ENCODE data around the gene MPPE1.

Gene MPPE1

DNA sequence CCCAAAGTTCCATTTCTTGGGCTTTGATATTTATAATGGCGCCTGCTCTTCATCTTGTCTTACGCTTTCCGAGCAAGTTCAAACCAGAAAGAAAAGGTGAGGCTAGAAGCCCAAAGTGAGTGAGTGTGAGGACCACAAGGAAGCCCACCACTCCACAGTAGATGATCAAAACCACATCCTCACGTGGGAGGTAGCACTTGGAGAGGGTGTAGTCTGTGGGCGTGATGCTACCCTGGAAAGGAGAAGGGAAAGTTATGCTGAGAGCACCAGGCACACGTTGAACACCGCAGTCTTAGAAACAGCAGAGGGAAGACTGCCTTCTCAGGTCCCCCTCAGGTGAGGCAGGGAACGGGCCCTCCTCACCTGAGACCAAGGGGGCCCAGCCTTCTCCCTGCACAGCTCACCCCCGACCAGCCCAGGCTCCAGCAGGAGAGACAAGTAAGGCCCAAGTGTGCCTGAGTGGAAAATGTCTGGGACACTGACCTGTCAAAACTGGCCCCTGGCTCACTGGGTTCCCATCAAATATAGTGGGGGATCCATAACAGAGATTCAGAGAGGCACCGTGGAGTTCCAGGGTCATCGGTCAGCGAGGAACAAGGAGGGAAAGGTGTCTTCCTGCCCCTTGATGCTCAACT is 23.6 kb downstream of the MPPE1 start:
- no peak for DNase-seq (ENCODE audit: low spot score)

DNA sequence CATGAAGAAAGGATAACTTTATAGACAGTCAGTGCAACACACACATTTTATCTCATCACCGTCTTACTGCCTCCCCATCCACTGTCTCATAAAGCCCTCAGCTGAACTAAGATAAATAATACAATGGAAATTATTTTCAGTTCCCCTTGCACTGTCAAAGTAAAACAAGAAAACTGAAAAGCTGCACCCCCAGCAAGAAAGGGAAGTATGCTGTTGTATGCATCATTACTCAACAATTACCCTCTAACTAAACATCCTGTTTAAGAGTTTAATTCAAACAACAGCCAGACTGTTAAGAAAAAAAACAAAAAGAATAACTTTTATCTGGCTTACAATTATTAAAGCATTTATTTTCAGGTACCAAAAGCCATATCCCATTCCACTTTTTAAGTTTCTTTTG is 25.0 kb downstream of the MPPE1 start:
- DNase-seq (ENCODE audit: low spot score): peak; percentile 50

DNA sequence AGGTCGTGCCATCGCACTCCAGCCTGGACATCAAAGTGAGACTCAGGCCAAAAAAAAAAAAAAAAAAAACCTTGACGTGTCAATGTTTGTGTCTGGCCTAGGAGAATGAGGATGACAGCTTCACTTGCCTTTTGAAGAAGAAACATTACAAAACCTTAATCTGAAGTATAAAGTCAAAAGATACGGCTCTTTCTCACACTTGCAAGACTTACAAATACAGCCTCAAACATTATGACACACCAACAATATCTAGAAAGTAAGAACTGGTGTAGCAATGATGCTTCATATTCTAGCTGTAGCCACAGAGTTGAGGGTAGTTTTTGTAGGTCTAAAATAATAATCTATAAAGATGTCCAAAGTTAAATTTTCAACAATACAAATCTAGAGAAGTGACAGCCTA is 25.5 kb downstream of the MPPE1 start:
- DNase-seq (ENCODE audit: low spot score): no peak

DNA sequence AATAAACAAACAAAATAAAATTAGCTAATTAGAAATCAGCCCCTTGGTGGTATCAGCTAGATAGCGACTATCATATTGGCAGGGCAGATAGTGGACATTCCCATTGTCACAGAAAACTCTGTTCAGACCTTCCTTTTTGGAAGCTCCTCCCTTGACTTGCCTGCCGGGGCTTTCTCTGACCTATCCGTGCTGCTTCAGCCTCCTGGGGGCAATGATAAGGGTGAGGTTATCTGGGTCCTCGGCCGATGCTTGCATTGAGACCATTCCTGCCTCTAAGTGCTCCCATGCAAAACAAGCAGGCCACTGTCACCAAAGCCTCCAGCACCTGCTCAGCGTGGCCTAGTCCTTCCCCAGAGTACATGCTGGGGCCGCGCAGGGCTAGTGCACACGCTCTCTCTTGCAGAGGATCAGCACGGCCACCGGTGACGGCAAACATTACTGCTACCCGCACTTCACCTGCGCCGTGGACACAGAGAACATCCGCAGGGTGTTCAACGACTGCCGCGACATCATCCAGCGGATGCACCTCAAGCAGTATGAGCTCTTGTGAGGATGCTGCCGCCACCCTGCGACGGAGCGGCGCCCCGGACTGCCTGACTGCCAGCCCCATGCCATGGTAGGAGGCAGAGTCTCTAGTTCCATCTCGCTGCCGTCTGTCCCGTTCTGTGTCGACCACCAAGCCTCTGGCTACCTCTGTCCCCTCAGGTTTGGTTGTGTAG is 27.4 kb downstream of the MPPE1 start:
- DNase-seq (ENCODE audit: low spot score): no peak

DNA sequence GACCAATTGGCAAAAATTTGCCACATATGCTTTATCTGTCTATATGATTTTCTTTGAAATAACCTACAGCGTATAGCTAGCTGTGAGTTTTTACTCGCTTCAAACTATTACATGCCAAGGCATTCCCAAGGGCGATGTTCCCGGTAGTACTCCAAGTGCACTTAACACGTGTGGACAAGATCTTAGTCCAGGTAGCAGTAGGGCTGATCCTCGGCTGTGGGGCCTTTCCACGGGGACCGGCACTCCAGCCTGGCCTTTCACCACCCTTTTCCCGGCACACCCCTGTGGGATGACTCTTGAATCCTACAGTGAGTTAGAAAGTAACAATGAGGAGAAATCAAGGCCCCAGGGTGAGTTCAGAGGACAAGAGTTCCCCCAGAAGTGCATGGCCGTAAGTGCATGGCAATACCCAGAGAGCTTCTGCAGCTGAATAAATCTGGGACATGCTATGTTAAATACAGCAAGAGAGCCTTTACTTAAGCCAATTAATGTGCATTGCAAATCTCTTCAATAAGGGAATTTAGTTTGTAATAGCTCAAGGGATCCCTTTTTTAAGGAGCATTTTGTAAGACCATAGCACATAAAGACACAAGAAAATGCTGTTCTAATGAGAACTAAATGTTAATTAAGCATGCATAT is 30.5 kb downstream of the MPPE1 start:
- DNase-seq (ENCODE audit: low spot score): no peak

DNA sequence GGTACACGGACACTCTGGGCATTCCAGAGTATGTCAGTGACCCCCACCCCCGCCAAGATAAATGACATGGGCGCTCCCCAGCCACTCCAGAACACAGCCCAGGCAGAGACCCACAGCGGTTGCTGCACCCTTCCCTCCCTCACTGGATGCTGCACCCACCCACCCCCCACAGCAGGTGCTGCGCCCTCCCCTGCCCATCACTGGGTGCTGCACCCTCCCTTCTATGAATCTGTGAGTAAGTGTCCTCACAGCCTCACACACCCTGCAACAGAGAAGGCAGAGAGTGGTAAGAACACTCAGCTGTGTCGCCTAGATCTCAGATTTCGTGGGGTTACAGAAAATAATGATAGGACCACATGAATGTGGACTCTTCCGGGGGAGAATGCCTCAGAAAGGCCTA is 33.4 kb downstream of the MPPE1 start:
- DNase-seq (ENCODE audit: low spot score): no peak

DNA sequence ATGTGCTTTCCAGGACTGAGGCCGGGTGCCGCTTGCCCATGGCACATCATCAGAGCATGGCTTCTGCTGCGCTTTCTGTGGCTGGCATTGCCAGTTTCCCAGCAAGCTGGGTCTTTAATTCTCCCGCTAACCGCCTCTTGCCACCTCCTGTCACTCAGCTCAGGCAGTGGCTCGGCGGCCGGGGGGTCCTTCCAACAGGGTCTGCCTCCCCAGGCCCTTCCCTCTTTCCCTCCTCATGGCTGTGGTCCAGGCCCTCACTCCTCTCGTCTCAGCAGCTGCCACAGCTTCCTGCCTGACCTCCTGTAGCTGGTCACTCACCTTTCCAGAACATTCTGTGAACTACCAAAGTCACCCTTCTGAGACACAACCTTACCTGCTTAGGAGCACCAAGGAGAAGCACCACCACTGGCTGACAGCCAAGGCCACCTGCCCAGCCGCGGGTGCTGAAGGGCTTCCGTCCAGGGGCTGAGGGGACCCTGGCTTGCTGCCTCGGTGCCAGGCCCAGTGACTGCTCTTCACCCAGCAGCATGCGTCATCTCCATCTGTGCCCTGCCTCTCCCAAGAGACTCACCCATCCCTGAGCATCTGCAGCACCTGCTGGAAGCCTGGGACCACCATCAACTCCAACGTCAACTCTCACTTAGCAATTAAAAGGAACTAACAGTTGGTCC is 34.3 kb downstream of the MPPE1 start:
- no peak for DNase-seq (ENCODE audit: low spot score)

DNA sequence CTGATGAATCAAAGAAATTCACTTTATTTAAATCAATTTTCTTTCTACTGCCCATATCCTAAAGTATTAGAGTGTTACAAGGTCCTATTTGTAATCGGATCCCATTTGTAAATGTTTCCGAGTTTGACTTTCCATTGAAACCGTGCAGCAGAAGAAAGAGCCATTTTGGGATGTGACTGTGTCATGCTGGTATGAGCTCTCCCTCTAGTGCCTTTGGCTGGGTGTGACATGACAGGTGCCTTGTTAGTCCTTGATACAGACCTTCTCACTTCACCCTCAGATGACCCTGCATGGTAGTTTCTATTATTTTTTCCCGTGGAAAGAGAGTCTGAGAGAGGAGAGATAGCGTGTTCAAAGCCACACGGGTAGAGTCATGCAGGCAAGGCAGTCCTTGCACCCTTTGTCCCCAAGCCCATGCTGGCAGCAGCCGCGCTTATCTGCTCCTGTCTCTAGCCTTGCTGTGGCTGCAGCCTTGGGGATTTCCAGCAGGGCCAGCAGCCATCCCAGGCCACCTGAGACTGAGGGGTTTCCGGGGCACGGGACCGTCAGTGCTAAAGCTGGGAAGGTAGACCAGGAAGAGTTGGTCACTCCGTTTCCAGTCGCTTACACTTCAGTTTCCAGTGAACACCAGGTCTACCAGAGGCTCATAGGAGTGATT is 35.5 kb downstream of the MPPE1 start:
- peak; percentile 41 for DNase-seq (ENCODE audit: low spot score)

DNA sequence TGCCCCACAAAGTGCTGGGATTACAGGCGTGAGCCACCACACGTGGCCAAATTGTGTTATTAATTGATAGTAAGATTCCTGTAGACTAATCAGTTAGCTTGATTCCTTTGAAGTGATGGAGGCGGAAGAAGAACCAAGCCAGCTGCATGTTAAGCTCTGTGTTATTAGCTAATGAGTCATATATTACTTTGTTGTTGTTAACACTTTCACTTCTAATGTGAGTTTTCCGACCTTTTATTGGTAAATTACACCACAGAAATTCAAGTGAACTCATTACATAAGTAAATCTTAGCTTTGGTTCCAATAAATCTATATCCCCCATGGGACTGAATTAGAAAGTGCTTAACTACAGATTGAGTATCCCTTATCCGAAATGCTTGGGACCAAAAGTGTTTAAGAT is 36.6 kb downstream of the MPPE1 start:
- DNase-seq (ENCODE audit: low spot score): no peak

DNA sequence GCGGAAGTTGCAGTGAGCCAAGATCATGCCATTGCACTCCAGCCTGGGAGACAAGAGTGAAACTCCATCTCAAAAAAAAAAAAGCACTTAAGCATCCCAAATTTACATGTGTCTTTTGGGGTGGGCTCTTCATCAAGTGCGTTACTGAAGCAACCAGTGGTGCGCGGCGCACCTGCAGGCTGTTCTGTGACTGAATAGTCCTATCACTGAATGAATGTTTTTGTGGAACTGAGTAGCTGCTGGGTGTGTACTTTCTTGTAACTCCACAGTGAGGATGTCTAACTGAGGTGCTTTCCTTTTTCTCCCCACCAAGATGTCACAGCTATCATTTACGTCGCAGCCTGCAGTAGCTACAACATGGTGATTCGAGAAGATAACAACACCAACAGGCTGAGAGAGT is 39.9 kb downstream of the MPPE1 start:
- DNase-seq (ENCODE audit: low spot score): peak; percentile 21

DNA sequence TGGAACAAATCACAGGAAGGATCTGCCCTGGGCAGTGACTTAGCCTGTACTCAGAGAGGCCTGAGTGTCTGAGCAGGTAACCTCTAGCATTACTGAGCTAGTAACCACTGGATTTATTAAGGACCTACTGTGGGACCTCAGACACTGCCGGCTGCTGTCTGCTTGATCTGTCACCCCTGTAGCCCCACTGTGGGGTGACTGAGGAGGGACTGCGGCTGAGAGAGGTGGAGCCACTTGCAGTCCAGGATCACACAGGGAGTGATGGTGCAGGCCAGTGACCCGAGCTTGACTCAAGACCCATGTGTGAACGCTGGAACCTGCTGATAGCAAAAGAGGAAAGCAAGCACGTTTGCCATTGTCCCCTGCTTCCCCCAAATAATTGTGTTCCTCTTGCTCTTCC is 41.4 kb downstream of the MPPE1 start:
- DNase-seq (ENCODE audit: low spot score): no peak

DNA sequence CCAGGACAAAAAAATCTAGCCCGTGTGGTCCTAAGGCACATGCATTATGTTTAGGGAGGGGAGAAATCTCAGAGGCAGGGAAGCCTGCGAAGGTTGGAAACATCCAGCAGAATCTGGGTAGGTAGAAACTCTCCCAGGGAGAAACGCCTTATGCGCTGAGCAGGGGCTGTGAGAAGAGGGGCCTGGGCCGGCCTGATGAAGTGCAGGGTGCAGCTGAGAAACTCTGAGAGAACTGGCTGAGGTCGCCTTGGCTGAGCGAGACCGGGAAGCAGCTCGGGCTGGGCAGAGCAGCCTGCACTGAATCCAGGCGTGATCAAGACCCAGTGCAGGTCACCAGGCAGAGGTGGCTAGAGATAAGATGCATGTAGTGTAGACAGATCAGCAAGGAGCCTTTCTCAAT is 41.8 kb downstream of the MPPE1 start:
- no peak for DNase-seq (ENCODE audit: low spot score)

DNA sequence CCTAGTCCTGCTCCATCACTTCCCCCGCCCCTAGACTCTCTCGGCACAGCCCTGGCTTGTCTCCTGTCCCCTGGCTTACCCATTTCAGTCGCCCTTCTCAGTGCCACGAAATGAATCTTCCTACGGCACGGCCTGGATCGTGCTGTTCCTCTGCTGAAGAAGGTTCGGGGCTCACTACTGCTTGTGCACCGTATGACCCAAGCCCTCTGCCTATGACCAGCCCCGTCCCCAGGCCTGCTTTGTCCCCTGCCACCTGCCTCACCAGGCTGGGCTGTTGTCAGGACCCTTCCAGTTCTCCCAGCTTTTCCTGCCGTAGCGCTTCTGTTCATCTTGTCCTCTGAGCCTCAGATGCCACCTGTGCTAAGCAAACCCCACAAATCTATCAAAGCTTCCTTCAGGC is 43.0 kb downstream of the MPPE1 start:
- no peak for DNase-seq (ENCODE audit: low spot score)

DNA sequence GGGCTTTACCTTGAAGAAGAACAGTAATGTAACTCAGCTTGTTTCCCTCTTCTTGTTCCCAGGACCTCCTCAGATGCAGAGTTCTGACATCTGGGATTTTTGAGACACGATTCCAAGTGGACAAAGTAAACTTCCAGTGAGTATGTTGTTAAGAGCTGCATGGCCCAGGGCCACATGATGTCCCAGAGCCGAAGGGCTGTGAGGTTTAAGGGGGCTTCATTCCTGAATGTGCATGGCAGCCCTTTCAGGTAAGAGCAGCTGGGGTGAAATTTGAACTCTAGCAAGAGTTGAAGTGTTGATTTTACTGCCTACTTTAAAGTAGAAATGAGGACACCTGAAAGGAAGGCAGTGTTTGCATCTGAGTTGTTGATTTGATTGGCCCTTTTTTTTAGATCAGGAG is 43.6 kb downstream of the MPPE1 start:
- DNase-seq (ENCODE audit: low spot score): no peak

DNA sequence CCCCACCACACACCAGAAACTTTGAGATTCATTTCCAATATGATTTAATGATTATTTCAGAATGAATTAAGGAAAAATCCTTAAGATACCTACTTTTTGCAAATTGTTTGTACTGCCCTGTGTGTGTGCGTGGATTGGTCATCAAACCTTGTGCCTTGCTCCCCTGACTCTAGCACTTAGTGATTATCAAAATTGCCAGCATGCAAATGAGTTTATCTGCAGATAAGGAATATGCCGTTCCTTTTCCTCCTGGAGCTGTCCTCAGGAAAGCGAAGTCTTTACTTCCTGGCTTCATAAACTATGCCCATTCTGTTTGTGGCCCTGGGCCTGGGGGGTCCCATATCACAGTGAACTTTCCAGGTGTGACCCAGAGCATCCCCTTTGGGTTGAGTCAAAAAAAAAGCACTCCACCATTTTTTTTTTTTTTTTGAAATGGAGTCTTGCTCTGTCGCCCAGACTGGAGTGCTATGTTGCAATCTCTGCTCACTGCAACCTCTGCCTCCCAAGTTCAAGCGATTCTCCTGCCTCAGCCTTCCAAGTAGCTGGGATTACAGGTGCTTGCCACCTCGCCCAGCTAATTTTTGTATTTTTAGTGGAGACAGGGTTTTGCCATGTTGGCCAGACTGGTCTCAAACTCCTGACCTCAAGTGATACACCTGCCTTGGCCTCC is 45.5 kb downstream of the MPPE1 start:
- DNase-seq (ENCODE audit: low spot score): no peak

DNA sequence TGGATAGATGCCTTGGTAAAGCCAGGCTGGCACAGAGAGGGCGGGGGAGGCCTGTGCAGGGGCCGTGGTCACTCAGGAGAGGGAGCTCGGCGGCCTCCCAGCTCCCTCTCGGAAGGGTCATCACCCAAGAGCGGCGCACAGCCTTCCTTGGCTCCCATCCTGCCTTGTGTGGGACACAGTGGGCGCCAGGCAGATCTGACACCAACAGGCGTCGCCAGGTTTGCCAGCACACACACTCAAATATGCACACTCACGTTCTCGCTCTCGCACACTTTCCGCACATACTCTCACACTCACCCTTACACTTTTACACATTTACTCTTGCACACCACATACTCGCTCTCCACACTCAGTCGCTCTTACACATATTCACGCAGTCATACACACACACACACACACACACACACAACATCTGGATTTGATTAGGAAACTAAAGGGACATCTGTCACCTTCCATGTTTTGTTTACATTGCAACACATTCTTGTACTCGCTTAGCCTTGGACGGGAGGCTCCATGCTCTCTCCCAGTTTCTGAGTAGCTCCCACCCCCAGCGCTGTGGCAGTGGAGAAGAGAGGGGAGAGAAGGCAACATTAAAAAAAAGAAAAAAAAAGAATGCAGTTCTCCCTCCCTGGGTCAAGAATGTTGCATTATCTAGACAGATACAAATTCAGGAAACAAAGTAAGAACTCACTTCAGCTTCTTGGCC is 46.4 kb downstream of the MPPE1 start:
- DNase-seq (ENCODE audit: low spot score): no peak

DNA sequence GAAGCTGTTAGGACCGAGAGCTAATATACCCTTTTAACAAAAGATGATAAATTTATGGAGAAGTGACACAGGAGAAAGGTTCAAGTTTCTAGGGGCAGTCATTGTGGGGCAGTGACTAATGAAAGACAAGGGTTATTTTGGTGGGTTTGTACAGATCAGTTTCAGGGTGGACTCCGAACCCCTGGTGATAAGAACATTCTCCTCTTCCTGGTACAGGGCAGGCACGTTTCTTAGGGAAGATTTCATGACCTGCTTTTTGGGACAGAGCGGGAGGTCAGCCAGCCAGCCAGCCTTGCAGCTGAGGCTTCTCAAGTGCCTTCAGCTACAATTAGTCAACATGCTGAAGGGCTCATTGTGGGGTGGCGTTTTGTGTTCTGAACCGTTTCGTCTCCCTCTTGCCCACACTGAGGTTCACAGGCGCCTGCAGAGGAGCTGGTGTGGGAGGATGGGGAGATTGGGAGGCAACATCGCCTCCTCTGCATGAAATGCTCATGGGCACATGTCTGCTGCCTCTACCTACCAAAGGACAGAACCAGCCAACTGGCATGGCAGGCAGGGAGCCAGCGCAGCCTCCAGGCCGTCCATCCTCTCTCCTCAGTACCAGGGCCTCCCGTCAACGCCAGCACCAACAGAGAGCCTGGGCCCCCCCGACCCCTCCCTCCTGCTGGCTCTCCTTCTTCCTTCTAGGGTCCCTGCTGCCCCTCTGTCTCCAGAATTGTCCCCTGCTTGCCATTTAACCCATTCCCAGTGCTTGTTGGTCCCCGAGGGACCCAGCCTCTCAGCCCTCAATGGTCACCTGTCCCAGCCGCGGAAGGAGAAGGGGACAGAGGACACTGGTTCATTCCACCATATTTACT is 47.3 kb downstream of the MPPE1 start:
- no peak for DNase-seq (ENCODE audit: low spot score)

DNA sequence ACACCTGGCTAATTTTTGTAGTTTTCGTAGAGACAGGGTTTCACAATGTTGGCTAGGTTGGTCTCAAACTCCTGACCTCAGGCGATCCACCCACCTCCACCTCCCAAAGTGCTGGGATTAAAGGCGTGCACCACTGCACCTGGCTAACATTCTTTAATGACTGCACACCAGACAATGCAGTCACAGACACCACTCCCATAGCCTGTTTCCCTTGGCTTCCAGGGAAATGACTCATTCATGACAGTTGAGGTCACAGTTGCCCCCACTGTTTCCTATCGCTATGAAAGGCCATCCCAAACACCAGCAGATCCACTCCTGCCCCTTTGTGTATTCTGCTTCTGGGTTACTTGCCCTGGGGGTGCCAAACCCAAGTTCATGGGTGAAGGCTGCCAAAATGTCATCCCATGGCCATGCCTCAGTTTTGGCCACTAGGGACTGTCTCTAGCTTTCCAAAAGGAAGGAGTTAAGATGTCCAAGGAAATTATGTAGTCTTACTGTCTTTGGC is 48.2 kb downstream of the MPPE1 start:
- no peak for DNase-seq (ENCODE audit: low spot score)

DNA sequence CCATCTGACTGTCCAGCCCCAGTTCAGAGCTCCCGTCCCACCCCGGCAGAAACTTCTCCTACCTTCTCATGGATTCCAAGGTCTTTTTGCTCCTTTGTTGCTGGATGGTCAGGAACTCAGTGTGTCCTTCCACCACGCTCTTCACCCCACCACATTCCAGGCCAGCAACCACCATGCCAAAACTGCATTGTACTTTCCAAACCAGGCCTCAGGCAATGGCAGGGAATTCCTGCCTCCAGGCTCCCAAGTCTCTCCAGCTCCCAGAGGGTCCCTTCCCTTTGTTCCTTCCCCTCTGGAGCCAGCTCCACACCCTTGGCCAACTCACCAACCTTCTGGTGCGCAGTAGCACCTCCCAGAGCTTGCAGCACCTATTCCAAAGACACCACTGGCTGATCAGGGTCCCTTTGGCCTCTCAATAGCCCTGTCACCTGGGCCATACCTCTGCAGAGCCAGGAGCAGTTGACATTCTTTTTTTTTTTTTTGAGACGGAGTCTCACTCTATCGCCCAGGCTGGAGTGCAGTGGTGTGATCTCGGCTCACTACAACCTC is 48.8 kb downstream of the MPPE1 start:
- no peak for DNase-seq (ENCODE audit: low spot score)

Measured in NAMALWA (cell line).